Measurements from ENCODE around the gene USP17L30. TPM values are rescaled to one million over a fixed set of nuclear protein-coding genes. Genes with fewer than 3 reads are reported as not detected.
"Not testable (repeated sequence)": the region's sequence is repeated elsewhere in the genome, so short reads cannot be mapped to it uniquely, and the experiment has no call there.

The USP17L30 gene, protein sequence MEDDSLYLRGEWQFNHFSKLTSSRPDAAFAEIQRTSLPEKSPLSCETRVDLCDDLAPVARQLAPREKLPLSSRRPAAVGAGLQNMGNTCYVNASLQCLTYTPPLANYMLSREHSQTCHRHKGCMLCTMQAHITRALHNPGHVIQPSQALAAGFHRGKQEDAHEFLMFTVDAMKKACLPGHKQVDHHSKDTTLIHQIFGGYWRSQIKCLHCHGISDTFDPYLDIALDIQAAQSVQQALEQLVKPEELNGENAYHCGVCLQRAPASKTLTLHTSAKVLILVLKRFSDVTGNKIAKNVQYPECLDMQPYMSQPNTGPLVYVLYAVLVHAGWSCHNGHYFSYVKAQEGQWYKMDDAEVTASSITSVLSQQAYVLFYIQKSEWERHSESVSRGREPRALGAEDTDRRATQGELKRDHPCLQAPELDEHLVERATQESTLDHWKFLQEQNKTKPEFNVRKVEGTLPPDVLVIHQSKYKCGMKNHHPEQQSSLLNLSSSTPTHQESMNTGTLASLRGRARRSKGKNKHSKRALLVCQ
- not detected for total RNA-seq

DNA sequence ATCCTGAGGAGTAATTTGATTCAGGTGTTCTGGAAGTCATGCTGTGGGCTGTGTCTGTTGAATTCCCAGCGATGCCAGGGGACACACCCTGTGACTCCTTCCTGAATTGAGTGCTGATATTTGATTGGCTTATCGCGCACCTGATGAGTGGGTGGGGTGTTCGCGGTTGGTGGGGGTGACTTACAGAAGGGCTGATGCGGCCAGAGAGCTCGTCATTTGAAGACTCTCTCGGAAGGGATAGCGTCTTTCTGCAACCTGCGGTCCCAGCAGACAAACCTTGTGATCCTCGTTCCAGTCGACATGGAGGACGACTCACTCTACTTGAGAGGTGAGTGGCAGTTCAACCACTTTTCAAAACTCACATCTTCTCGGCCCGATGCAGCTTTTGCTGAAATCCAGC lies at the start of gene USP17L30:
Gene USP17L30, plus strand, starts transcription at position 301 of the 400 bp plus-strand sequence. Its CDS starts 0 bp downstream, at position 301.
- not testable (repeated sequence) for H3K36me3 Mint-ChIP-seq (ENCODE audit: insufficient read depth); ATAC-seq; H3K27me3 Mint-ChIP-seq (ENCODE audit: low read depth); H3K4me3 Mint-ChIP-seq; H3K9me3 Mint-ChIP-seq; DNase-seq; H3K4me1 Mint-ChIP-seq (ENCODE audit: low read depth)

DNA sequence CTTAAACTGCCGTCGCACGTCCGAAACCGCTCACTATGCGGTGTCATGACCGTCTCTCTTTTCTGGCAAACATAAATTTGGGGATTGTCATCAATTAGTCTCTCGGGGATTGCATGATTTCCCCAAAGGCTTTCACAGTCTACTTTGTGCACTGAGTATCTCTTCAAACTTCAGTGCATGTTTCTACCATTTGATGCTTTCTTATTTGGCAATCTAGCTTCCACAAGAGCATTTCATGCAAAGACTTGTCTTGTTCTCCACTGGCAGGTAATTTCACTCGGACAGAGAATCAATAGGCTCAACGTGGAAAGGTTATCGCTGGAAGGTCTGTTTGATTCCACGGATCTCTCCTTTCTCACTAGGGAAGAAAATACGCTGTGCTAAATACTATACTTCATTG lies 38.7 kb upstream of the USP17L30 start:
- H3K36me3 Mint-ChIP-seq (ENCODE audit: insufficient read depth); H3K27me3 Mint-ChIP-seq (ENCODE audit: low read depth); H3K4me3 Mint-ChIP-seq; ATAC-seq; H3K9me3 Mint-ChIP-seq; DNase-seq; H3K4me1 Mint-ChIP-seq (ENCODE audit: low read depth): not testable (repeated sequence)

DNA sequence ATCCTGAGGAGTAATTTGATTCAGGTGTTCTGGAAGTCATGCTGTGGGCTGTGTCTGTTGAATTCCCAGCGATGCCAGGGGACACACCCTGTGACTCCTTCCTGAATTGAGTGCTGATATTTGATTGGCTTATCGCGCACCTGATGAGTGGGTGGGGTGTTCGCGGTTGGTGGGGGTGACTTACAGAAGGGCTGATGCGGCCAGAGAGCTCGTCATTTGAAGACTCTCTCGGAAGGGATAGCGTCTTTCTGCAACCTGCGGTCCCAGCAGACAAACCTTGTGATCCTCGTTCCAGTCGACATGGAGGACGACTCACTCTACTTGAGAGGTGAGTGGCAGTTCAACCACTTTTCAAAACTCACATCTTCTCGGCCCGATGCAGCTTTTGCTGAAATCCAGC lies 38.1 kb upstream of the USP17L30 start, which contains the start of gene USP17L24:
Gene USP17L24, plus strand, starts transcription at position 301 of the 400 bp plus-strand sequence. Its CDS starts 0 bp downstream, at position 301.
- not testable (repeated sequence) for H3K9me3 Mint-ChIP-seq; DNase-seq; H3K36me3 Mint-ChIP-seq (ENCODE audit: insufficient read depth); H3K4me3 Mint-ChIP-seq; H3K4me1 Mint-ChIP-seq (ENCODE audit: low read depth); H3K27me3 Mint-ChIP-seq (ENCODE audit: low read depth); ATAC-seq

DNA sequence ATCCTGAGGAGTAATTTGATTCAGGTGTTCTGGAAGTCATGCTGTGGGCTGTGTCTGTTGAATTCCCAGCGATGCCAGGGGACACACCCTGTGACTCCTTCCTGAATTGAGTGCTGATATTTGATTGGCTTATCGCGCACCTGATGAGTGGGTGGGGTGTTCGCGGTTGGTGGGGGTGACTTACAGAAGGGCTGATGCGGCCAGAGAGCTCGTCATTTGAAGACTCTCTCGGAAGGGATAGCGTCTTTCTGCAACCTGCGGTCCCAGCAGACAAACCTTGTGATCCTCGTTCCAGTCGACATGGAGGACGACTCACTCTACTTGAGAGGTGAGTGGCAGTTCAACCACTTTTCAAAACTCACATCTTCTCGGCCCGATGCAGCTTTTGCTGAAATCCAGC lies 33.3 kb upstream of the USP17L30 start, which contains the start of gene USP17L25:
Gene USP17L25, plus strand, starts transcription at position 301 of the 400 bp plus-strand sequence. Its CDS starts 0 bp downstream, at position 301.
- not testable (repeated sequence) for H3K4me1 Mint-ChIP-seq (ENCODE audit: low read depth); H3K27me3 Mint-ChIP-seq (ENCODE audit: low read depth); ATAC-seq; DNase-seq; H3K36me3 Mint-ChIP-seq (ENCODE audit: insufficient read depth); H3K9me3 Mint-ChIP-seq; H3K4me3 Mint-ChIP-seq

DNA sequence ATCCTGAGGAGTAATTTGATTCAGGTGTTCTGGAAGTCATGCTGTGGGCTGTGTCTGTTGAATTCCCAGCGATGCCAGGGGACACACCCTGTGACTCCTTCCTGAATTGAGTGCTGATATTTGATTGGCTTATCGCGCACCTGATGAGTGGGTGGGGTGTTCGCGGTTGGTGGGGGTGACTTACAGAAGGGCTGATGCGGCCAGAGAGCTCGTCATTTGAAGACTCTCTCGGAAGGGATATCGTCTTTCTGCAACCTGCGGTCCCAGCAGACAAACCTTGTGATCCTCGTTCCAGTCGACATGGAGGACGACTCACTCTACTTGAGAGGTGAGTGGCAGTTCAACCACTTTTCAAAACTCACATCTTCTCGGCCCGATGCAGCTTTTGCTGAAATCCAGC lies 28.6 kb upstream of the USP17L30 start, which contains the start of gene USP17L26:
Gene USP17L26, plus strand, starts transcription at position 301 of the 400 bp plus-strand sequence. Its CDS starts 0 bp downstream, at position 301.
- not testable (repeated sequence) for H3K4me1 Mint-ChIP-seq (ENCODE audit: low read depth); H3K4me3 Mint-ChIP-seq; H3K27me3 Mint-ChIP-seq (ENCODE audit: low read depth); H3K36me3 Mint-ChIP-seq (ENCODE audit: insufficient read depth); H3K9me3 Mint-ChIP-seq; DNase-seq; ATAC-seq

DNA sequence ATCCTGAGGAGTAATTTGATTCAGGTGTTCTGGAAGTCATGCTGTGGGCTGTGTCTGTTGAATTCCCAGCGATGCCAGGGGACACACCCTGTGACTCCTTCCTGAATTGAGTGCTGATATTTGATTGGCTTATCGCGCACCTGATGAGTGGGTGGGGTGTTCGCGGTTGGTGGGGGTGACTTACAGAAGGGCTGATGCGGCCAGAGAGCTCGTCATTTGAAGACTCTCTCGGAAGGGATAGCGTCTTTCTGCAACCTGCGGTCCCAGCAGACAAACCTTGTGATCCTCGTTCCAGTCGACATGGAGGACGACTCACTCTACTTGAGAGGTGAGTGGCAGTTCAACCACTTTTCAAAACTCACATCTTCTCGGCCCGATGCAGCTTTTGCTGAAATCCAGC lies 23.8 kb upstream of the USP17L30 start, which contains the start of gene USP17L5:
Gene USP17L5, plus strand, starts transcription at position 301 of the 400 bp plus-strand sequence. Its CDS starts 0 bp downstream, at position 301.
- not testable (repeated sequence) for H3K4me1 Mint-ChIP-seq (ENCODE audit: low read depth); H3K9me3 Mint-ChIP-seq; H3K4me3 Mint-ChIP-seq; ATAC-seq; H3K36me3 Mint-ChIP-seq (ENCODE audit: insufficient read depth); DNase-seq; H3K27me3 Mint-ChIP-seq (ENCODE audit: low read depth)

DNA sequence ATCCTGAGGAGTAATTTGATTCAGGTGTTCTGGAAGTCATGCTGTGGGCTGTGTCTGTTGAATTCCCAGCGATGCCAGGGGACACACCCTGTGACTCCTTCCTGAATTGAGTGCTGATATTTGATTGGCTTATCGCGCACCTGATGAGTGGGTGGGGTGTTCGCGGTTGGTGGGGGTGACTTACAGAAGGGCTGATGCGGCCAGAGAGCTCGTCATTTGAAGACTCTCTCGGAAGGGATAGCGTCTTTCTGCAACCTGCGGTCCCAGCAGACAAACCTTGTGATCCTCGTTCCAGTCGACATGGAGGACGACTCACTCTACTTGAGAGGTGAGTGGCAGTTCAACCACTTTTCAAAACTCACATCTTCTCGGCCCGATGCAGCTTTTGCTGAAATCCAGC lies 19.1 kb upstream of the USP17L30 start, which contains the start of gene USP17L27:
Gene USP17L27, plus strand, starts transcription at position 301 of the 400 bp plus-strand sequence. Its CDS starts 0 bp downstream, at position 301.
- H3K4me3 Mint-ChIP-seq; DNase-seq; ATAC-seq; H3K9me3 Mint-ChIP-seq; H3K27me3 Mint-ChIP-seq (ENCODE audit: low read depth); H3K4me1 Mint-ChIP-seq (ENCODE audit: low read depth); H3K36me3 Mint-ChIP-seq (ENCODE audit: insufficient read depth): not testable (repeated sequence)

DNA sequence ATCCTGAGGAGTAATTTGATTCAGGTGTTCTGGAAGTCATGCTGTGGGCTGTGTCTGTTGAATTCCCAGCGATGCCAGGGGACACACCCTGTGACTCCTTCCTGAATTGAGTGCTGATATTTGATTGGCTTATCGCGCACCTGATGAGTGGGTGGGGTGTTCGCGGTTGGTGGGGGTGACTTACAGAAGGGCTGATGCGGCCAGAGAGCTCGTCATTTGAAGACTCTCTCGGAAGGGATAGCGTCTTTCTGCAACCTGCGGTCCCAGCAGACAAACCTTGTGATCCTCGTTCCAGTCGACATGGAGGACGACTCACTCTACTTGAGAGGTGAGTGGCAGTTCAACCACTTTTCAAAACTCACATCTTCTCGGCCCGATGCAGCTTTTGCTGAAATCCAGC lies 14.3 kb upstream of the USP17L30 start, which contains the start of gene USP17L28:
Gene USP17L28, plus strand, starts transcription at position 301 of the 400 bp plus-strand sequence. Its CDS starts 0 bp downstream, at position 301.
- not testable (repeated sequence) for H3K36me3 Mint-ChIP-seq (ENCODE audit: insufficient read depth); H3K27me3 Mint-ChIP-seq (ENCODE audit: low read depth); H3K4me1 Mint-ChIP-seq (ENCODE audit: low read depth); H3K4me3 Mint-ChIP-seq; H3K9me3 Mint-ChIP-seq; DNase-seq; ATAC-seq

DNA sequence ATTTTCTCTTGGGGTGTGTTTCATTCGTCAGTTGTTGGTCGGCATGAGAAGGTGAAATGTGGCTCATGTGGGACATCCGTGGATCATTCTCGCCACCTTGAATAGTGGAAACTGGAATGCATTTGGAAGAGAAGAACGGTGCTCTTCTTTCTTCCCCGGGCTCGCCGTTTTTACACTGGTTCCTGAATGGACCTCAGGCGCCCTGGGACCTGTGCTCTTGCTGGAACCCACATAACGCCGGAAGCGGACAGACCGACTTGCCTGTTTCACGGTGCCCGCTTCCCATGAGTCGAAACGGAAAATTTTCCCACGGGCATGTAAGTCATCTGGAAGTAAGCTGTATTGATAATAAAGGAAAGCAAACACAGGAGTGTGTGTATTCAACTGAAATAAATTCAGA lies 12.1 kb upstream of the USP17L30 start:
- ATAC-seq; H3K4me3 Mint-ChIP-seq; H3K4me1 Mint-ChIP-seq (ENCODE audit: low read depth); DNase-seq; H3K36me3 Mint-ChIP-seq (ENCODE audit: insufficient read depth); H3K27me3 Mint-ChIP-seq (ENCODE audit: low read depth); H3K9me3 Mint-ChIP-seq: not testable (repeated sequence)

DNA sequence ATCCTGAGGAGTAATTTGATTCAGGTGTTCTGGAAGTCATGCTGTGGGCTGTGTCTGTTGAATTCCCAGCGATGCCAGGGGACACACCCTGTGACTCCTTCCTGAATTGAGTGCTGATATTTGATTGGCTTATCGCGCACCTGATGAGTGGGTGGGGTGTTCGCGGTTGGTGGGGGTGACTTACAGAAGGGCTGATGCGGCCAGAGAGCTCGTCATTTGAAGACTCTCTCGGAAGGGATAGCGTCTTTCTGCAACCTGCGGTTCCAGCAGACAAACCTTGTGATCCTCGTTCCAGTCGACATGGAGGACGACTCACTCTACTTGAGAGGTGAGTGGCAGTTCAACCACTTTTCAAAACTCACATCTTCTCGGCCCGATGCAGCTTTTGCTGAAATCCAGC lies 9.6 kb upstream of the USP17L30 start, which contains the start of gene USP17L29:
Gene USP17L29, plus strand, starts transcription at position 301 of the 400 bp plus-strand sequence. Its CDS starts 0 bp downstream, at position 301.
- DNase-seq; H3K9me3 Mint-ChIP-seq; H3K27me3 Mint-ChIP-seq (ENCODE audit: low read depth); H3K4me1 Mint-ChIP-seq (ENCODE audit: low read depth); H3K36me3 Mint-ChIP-seq (ENCODE audit: insufficient read depth); ATAC-seq; H3K4me3 Mint-ChIP-seq: not testable (repeated sequence)

DNA sequence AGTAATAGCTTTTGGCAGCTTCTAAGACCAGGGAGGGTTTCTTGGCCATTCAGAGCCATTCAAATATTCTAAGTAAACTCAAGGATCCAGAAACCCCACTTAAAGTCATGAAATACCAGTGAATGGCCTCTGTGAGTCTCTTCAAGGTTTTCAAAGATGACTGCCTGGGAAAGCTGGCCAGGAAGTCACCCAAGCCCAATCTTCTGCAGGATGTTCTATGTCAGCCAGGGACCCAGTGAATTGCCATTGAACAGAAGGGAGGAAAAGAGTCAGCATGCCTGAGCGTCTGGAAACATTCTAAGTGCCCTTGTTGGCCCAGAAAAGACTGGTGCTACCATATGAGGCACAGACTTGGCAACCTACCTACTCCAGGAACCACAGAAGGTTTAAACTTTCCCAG lies 17.0 kb downstream of the USP17L30 start:
- H3K36me3 Mint-ChIP-seq (ENCODE audit: insufficient read depth); ATAC-seq; H3K4me1 Mint-ChIP-seq (ENCODE audit: low read depth); DNase-seq; H3K4me3 Mint-ChIP-seq; H3K27me3 Mint-ChIP-seq (ENCODE audit: low read depth); H3K9me3 Mint-ChIP-seq: not testable (repeated sequence)

DNA sequence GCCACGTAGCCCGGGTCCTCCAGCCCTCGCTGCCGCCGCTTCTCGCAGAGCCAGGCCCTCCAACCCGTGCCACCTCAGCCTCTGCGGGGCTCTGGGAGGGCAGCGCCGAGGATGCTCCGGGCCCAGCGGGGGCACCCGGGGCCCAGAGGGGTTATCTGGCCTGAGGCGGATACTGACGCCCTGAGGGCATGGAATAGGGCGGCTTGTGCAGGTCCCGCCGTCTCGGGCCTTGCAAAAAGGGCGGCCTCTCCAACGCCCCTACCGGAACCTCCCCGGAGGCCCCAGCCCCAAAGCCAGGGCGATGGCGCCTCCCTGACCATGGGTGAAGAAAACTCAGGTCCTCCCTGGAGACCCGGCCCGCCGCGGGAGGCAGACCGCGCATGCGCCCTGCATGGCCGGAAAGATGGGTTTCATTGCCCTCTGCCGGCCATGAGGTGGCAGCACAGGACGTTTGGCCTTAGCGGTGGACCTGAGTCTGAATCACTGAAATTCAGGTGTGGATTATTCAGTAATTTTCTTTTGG lies 18.1 kb downstream of the USP17L30 start:
- H3K9me3 Mint-ChIP-seq; H3K36me3 Mint-ChIP-seq (ENCODE audit: insufficient read depth); DNase-seq; H3K4me1 Mint-ChIP-seq (ENCODE audit: low read depth); H3K27me3 Mint-ChIP-seq (ENCODE audit: low read depth): not testable (repeated sequence)
- H3K4me3 Mint-ChIP-seq, result peak overlapping the region; percentile 51
- peak in 1 of 2 donors; percentile 30 for ATAC-seq

DNA sequence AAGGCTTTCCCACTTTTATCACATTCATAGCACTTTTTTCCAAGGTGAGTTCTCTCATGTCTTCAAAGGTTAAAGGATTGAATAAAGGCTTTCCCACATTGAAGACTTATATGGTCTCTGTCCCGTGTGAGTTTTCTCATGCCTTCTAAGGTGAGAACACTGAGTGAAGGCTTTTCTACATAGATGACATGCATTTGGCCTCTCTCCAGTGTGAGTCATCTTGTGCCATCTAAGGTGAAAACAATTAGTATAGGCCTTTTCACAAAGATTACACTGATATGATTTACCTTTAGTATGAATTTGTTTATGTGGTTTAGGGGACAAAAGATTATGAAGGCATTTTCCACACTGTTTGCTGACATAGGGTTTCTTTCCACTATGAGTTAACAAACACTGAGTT lies 21.2 kb downstream of the USP17L30 start:
- Mint-ChIP-seq H3K9me3 (no peaks in the 10 kb centered on the region), H3K4me3 (no peak overlapping the region), H3K4me1 (ENCODE audit: low read depth) (no peaks in the 10 kb centered on the region), H3K36me3 (ENCODE audit: insufficient read depth) (no peaks in the 10 kb centered on the region), H3K27me3 (ENCODE audit: low read depth) (peaks cover 3% of the 10 kb centered on the region)
- ATAC-seq (no peak), DNase-seq (no peak)

DNA sequence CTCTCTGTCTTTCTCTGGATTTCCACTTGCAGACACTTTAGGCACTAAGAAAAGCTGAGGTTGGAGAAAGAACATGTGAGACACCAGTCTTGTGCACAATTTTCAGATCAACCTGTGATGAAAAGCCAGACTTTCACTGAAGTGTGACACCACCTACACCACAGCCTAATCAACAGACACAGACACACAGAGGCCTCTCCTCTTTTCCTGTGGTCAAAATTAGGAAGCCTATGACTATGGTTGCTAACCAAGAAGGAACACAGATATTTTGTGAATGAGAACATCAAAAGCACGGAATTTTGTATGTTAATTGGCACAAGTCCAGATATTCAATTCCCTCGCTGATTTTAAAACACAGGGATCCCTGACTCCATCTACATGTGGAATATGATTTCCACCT lies 26.1 kb downstream of the USP17L30 start:
- not testable (repeated sequence) for ATAC-seq; H3K4me3 Mint-ChIP-seq; DNase-seq; H3K9me3 Mint-ChIP-seq; H3K27me3 Mint-ChIP-seq (ENCODE audit: low read depth); H3K36me3 Mint-ChIP-seq (ENCODE audit: insufficient read depth); H3K4me1 Mint-ChIP-seq (ENCODE audit: low read depth)
